DOHH2 (cell line): ENCODE measurements around the gene SEMA5A.

Experiments used
- H3F3A ChIP-seq: fragments of 200-600 bp; sonication (generic), shearing (Covaris generic); 2 replicates; pipeline ENCODE4 v1.6.0; 2016; ENCODE audit warnings: antibody characterized with exemption, mild to moderate bottlenecking; ENCODE audit not compliant: control insufficient read depth, insufficient read depth
- H3K27ac ChIP-seq: fragments of 200-600 bp; sonication (generic); 2 replicates; pipeline ENCODE4 v1.5.1; 2014; ENCODE audit warnings: low read depth, mild to moderate bottlenecking, low read length, moderate library complexity
- H3K27me3 ChIP-seq: fragments of 200-600 bp; sonication (generic); 2 replicates; pipeline ENCODE4 v1.6.1; 2014; ENCODE audit warnings: mild to moderate bottlenecking, low read length, mixed read lengths; ENCODE audit not compliant: control insufficient read depth
- H3K36me3 ChIP-seq: fragments of 200-600 bp; sonication (generic); 2 replicates; pipeline ENCODE4 v1.6.1; 2014; ENCODE audit warnings: mild to moderate bottlenecking, low read length, moderate library complexity, mixed read lengths; ENCODE audit not compliant: control insufficient read depth
- H3K4me1 ChIP-seq: fragments of 200-600 bp; sonication (generic); 2 replicates; pipeline ENCODE4 v1.6.1; 2014; ENCODE audit warnings: mild to moderate bottlenecking, low read length, mixed read lengths; ENCODE audit not compliant: control insufficient read depth
- H3K4me2 ChIP-seq: fragments of 200-600 bp; sonication (generic); 2 replicates; pipeline ENCODE4 v1.6.0; 2014; ENCODE audit warnings: mild to moderate bottlenecking, low read length, moderate library complexity
- H3K4me3 ChIP-seq: fragments of 200-600 bp; sonication (generic); 2 replicates; pipeline ENCODE4 v1.5.1; 2014; ENCODE audit warnings: mild to moderate bottlenecking, low read length, mixed read lengths
- H3K79me2 ChIP-seq: fragments of 200-600 bp; sonication (generic); 2 replicates; pipeline ENCODE4 v1.6.1; 2014; ENCODE audit warnings: mild to moderate bottlenecking, low read length, mixed read lengths; ENCODE audit not compliant: control insufficient read depth
- H3K9me2 ChIP-seq: fragments of 200-600 bp; sonication (generic); replicated peaks from 2 replicates; pipeline ENCODE4 v1.6.1; 2014; ENCODE audit warnings: mild to moderate bottlenecking, low read length, mixed read lengths; ENCODE audit not compliant: control insufficient read depth
- H3K9me3 ChIP-seq: fragments of 200-600 bp; sonication (generic); 2 replicates; pipeline ENCODE4 v1.6.1; 2014; ENCODE audit warnings: antibody characterized with exemption, low read length, mixed read lengths; ENCODE audit not compliant: control insufficient read depth, insufficient read depth
- H4K20me1 ChIP-seq: fragments of 200-600 bp; sonication (generic); 2 replicates; pipeline ENCODE4 v1.6.0; 2014; ENCODE audit warnings: low read depth, mild to moderate bottlenecking, antibody characterized with exemption, low read length, moderate library complexity; ENCODE audit not compliant: control insufficient read depth, insufficient read depth
- CTCF ChIP-seq: fragments of 200-600 bp; sonication (generic); IDR thresholded peaks from one replicate; pipeline ENCODE4 v1.5.1; 2014; ENCODE audit warnings: antibody characterized with exemption, mild to moderate bottlenecking, low read depth, low read length; ENCODE audit not compliant: poor library complexity, severe bottlenecking
- EZH2phosphoT487 ChIP-seq: fragments of 200-600 bp; sonication (generic); IDR thresholded peaks from 2 replicates; pipeline ENCODE4 v1.6.1; 2017; ENCODE audit warnings: borderline replicate concordance, mild to moderate bottlenecking, antibody characterized with exemption, low read length, moderate library complexity, mixed read lengths

The SEMA5A gene

GRCh38 chr5:9483779-9484178 is 62.1 kb downstream of the SEMA5A start:
- no peaks in the 10 kb centered on the region for H3K9me2 ChIP-seq
- no peak overlapping the region for H3K4me3 ChIP-seq
- H3F3A ChIP-seq: no peaks in the 10 kb centered on the region
- no peak overlapping the region for H3K27ac ChIP-seq
- H3K36me3 ChIP-seq: no peaks in the 10 kb centered on the region
- no peaks in the 10 kb centered on the region for H3K79me2 ChIP-seq
- H3K4me2 ChIP-seq: no peak overlapping the region
- 0 out of 2 replicates have a peak, but pooled peaks cover 4% of the 10 kb centered on the region for H3K9me3 ChIP-seq
- H3K4me1 ChIP-seq: no peaks in the 10 kb centered on the region
- H3K27me3 ChIP-seq: no peaks in the 10 kb centered on the region
- no peaks in the 10 kb centered on the region for H4K20me1 ChIP-seq
- TF ChIP-seq EZH2phosphoT487 (no peak), CTCF (no peak)

GRCh38 chr5:9483243-9483642 is 62.6 kb downstream of the SEMA5A start:
- H3F3A ChIP-seq: no peaks in the 10 kb centered on the region
- H3K9me3 ChIP-seq: 0 out of 2 replicates have a peak, but pooled peaks cover 4% of the 10 kb centered on the region
- H3K27me3 ChIP-seq: no peaks in the 10 kb centered on the region
- no peaks in the 10 kb centered on the region for H3K36me3 ChIP-seq
- H3K9me2 ChIP-seq: no peaks in the 10 kb centered on the region
- no peak overlapping the region for H3K4me3 ChIP-seq
- no peak overlapping the region for H3K27ac ChIP-seq
- H3K4me1 ChIP-seq: no peaks in the 10 kb centered on the region
- H3K79me2 ChIP-seq: no peaks in the 10 kb centered on the region
- no peaks in the 10 kb centered on the region for H4K20me1 ChIP-seq
- TF ChIP-seq CTCF: no peak
- no peak for TF ChIP-seq EZH2phosphoT487
- H3K4me2 ChIP-seq: no peak overlapping the region

- Histone ChIP-seq H3K27ac (no peak overlapping the region), H3K9me2 (no peaks in the 10 kb centered on the region), H3K4me1 (no peaks in the 10 kb centered on the region), H3K4me3 (no peak overlapping the region), H3K9me3 (0 out of 2 replicates have a peak, but pooled peaks cover 4% of the 10 kb centered on the region), H3K79me2 (no peaks in the 10 kb centered on the region), H3K27me3 (no peaks in the 10 kb centered on the region), H3K36me3 (no peaks in the 10 kb centered on the region), H3F3A (no peaks in the 10 kb centered on the region), H3K4me2 (no peak overlapping the region), H4K20me1 (no peaks in the 10 kb centered on the region)
- TF ChIP-seq CTCF (no peak), EZH2phosphoT487 (no peak)
These were observed 63.5 kb downstream of the SEMA5A start for GRCh38 chr5:9482381-9482780.
